HepG2 (cell line): ENCODE data around the gene CYTH2. TPM values are rescaled to one million over a fixed set of nuclear protein-coding genes. Genes with fewer than 3 reads are reported as not detected.

Experiments
- GABPA ChIP-seq, 2 experiments: IDR thresholded peaks; 2 replicates each; pipeline ENCODE4 v1.6.1; 2011 to 2016; ENCODE audit warnings: low read depth in 2 of 2, low read length in 1 of 2, missing biosample characterization in 1 of 2, missing genetic modification characterization in 1 of 2
- MYPOP ChIP-seq: sonication (generic); formaldehyde crosslinking; IDR thresholded peaks from 2 replicates; pipeline ENCODE4 v1.8.1; 2023; ENCODE audit warnings: mild to moderate bottlenecking, moderate library complexity, missing genetic modification reagents
- NCOA1 ChIP-seq: sonication (generic); formaldehyde crosslinking; IDR thresholded peaks from 2 replicates; pipeline ENCODE4 v1.9.0; 2021; ENCODE audit warnings: missing genetic modification reagents
- ZBTB40 ChIP-seq, 2 experiments: fragments of 450-650 bp in 1 of 2; sonication (generic) in 1 of 2; formaldehyde crosslinking in 1 of 2; IDR thresholded peaks; 2 replicates each; pipeline versions ENCODE4 v1.6.1 to v1.8.0; 2016 to 2022; ENCODE audit warnings: antibody characterized with exemption in 1 of 2, mild to moderate bottlenecking in 1 of 2, missing genetic modification reagents in 1 of 2
- ZNF251 ChIP-seq: sonication (generic); formaldehyde crosslinking; IDR thresholded peaks from 2 replicates; pipeline ENCODE4 v1.9.0; 2021; ENCODE audit warnings: mild to moderate bottlenecking, missing genetic modification reagents
- ZNF318 ChIP-seq: sonication (generic); formaldehyde crosslinking; IDR thresholded peaks from 2 replicates; pipeline ENCODE4 v1.4.0; 2020; ENCODE audit warnings: mild to moderate bottlenecking, missing genetic modification reagents
- polyA plus RNA-seq, 8 experiments: library from polyadenylated mRNA; depleted of rRNA in 3 of 8; stranded (reverse) in 7 of 8; unstranded in 1 of 8; fragments of >200 nt; fragmentation: Illumina TruSeq in 4 of 8; extraction: Trizol in 4 of 8; gene quantifications; 2 replicates each; pipeline versions ENCODE4 v1.2.1 to v1.2.3, GENCODE V29; 2011 to 2016; ENCODE audit warnings: low read depth in 4 of 8, missing spikeins in 1 of 8, mixed read lengths in 1 of 8; ENCODE audit not compliant: insufficient read depth in 1 of 8
- total RNA-seq, 5 experiments: library from RNA; depleted of rRNA; stranded (reverse); fragments of >200 nt; fragmentation: Illumina TruSeq; extraction: Trizol; gene quantifications; 2 replicates each; pipeline ENCODE4 v1.2.3, GENCODE V29; 2016; ENCODE audit warnings: low read depth in 1 of 5

CYTH2 gene
- total and polyA plus RNA-seq, 2 of the 13 experiments (the other 11 are each of a cell fraction or from before 2014, with no cell fraction given), result 16.5 to 39.3 TPM

- TF ChIP-seq NCOA1 (CRISPR knock-in tag) (0 out of 2 replicates have a peak, but pooled peaks have one; percentile 0), ZNF251 (no peak), ZNF318 (CRISPR knock-in tag) (no peak), GABPA (IDR thresholded peaks at IDR 0.05; ENCODE audit: low read depth, low read length) (peak; percentile 39), GABPA (CRISPR knock-in tag; IDR thresholded peaks at IDR 0.05; ENCODE audit: low read depth) (peak; percentile 68), MYPOP (no peak), ZBTB40 (IDR thresholded peaks at IDR 0.05) (no peak), ZBTB40 (CRISPR knock-in tag; IDR thresholded peaks at IDR 0.05) (no peak)
Measured at GRCh38 chr19:48468772-48469288, 339 bp upstream of the CYTH2 start (continued).
